Neutrophil (primary cell): ENCODE measurements around the gene SMIM28.
"Not testable (repeated sequence)": the region's sequence is repeated elsewhere in the genome, so short reads cannot be mapped to it uniquely, and the experiment has no call there.

Experiments
- H3K27ac ChIP-seq: fragments of 200-600 bp; sonication (generic); 2 replicates; pipeline ENCODE4 v1.5.1; 2016; ENCODE audit warnings: mild to moderate bottlenecking, moderate library complexity
- H3K27me3 ChIP-seq: fragments of 200-600 bp; sonication (generic); 2 replicates; pipeline ENCODE4 v1.6.0; 2016; ENCODE audit warnings: mild to moderate bottlenecking
- H3K36me3 ChIP-seq: fragments of 200-600 bp; sonication (generic); 2 replicates; pipeline ENCODE4 v1.5.1; 2017
- H3K4me1 ChIP-seq, 2 experiments: fragments of 200-600 bp in 1 of 2; sonication (generic) in 1 of 2; 1 replicate in 1 of 2; 2 replicates in 1 of 2; pipeline versions ENCODE4 v1.5.1 to v1.6.1; 2013 to 2016; ENCODE audit warnings: low read depth in 1 of 2, low read length in 1 of 2, mild to moderate bottlenecking in 1 of 2, moderate library complexity in 1 of 2; ENCODE audit not compliant: control insufficient read depth in 1 of 2, insufficient read depth in 1 of 2
- H3K4me3 ChIP-seq, 2 experiments: fragments of 200-600 bp in 1 of 2; sonication (generic) in 1 of 2; 1 replicate in 1 of 2; 2 replicates in 1 of 2; pipeline ENCODE4 v1.5.1; 2013 to 2016; ENCODE audit warnings: low read depth in 1 of 2, low read length in 1 of 2, mild to moderate bottlenecking in 1 of 2, moderate library complexity in 1 of 2
- H3K9me3 ChIP-seq: fragments of 200-600 bp; sonication (generic); 2 replicates; pipeline ENCODE4 v1.5.1; 2016
- TF ChIP-seq, protein P1 (sequence below): fragments of 200-600 bp; sonication (generic); IDR thresholded peaks from 2 replicates; pipeline ENCODE4 v1.5.1; 2016; ENCODE audit warnings: antibody characterized with exemption

SMIM28 gene

DNA sequence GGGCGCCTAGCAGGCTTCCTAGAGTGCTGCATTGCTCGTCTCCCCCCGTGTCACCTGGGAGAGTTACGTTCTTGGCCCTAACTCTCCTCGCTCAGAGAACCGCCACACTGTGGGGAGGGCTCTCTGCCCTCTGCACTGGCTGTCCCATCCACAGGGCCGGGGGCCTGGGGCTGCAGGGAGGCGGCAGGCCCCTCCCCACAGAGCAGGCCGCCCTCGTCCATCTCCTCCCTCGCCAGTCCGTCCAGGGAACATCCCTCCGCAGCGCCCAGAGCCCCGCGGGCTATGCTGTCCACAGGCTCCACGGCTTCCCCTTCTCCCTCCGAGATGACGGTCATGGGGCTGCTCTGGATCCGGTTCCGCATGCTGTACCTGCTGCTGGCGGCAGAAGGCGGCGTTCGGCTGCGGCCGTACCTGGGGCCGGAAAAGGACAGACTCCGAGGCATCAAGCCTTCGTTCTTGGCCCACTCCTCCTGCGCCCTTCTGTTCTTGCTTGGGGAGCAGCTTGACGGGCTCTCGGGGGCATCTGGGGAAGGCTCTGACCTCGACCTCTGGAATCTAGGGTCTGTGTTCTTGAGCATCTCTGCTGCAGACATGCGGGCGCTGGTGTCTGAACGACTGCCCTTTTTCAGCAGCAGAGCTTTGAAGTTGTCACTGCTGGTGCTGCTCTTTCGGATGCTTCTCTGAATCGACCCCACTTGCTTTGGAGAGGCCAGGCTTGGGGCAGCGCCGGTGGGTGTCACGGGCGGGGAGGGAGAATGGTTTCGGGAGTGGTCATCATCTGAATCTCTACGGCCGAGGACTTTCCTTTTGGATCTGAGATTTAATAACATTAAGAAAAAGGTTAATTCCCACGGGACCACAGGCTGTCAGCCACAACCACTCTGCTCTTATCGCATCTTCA lies 46.5 kb downstream of the SMIM28 start:
- Histone ChIP-seq H3K27me3 (no peaks in the 10 kb centered on the region), H3K4me1 (peaks cover 14 to 17% of the 10 kb centered on the region in 2 experiments), H3K36me3 (peaks cover 15% of the 10 kb centered on the region), H3K4me3 (no peak overlapping the region), H3K27ac (no peak overlapping the region), H3K9me3 (no peaks in the 10 kb centered on the region)
- TF ChIP-seq, protein P1, sequence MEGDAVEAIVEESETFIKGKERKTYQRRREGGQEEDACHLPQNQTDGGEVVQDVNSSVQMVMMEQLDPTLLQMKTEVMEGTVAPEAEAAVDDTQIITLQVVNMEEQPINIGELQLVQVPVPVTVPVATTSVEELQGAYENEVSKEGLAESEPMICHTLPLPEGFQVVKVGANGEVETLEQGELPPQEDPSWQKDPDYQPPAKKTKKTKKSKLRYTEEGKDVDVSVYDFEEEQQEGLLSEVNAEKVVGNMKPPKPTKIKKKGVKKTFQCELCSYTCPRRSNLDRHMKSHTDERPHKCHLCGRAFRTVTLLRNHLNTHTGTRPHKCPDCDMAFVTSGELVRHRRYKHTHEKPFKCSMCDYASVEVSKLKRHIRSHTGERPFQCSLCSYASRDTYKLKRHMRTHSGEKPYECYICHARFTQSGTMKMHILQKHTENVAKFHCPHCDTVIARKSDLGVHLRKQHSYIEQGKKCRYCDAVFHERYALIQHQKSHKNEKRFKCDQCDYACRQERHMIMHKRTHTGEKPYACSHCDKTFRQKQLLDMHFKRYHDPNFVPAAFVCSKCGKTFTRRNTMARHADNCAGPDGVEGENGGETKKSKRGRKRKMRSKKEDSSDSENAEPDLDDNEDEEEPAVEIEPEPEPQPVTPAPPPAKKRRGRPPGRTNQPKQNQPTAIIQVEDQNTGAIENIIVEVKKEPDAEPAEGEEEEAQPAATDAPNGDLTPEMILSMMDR: no peak

DNA sequence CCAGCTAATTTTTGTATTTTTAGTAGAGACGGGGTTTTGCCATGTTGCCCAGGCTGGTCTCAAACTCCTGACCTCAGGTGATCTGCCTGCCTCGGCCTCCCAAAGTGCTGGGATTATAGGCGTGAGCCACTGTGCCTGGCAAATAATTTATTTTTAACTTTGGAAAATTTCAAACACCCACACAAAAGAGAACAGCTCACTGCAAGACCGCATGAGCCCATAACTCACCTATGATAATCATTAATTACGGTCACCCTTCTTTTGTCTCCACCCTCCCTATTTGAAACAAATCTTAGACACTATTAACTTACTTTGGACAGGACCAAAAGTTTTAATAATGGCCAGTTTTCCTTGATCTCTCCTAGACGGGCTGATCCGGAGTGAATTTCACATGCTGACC lies 47.6 kb downstream of the SMIM28 start:
- peaks cover 14 to 17% of the 10 kb centered on the region in 2 experiments for H3K4me1 ChIP-seq
- not testable (repeated sequence) for H3K4me3 ChIP-seq, H3K27me3 ChIP-seq, H3K9me3 ChIP-seq, H3K36me3 ChIP-seq, H3K27ac ChIP-seq

DNA sequence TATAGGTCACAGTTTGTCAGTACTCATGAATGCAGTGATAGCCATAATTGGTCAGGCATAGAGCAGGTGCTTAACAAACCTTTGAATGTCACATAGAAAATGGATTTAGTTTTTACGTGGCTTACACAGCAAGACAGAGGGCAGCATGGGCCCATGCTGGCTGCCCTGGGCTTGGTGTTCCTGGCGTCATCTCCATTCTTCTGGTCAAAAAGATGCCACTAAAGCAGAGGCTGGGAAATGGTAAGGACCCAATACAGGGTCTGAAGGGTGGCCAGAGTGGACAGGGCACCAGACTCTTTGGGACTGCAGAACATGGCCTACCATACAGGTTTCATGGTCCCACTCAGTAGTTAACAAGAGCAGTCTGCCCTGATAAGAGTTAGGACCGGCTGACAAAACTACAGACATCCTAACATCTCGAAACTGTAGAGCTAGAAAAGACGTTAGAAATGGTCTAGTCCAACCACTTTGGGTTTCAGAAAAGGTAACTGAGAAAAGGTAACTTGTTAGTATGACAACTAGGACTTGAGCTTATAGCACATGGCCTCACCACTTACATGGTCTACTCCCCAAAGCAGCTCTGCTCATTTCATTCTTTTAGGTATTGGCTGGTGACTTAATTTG lies 48.9 kb downstream of the SMIM28 start:
- Histone ChIP-seq H3K36me3 (no peaks in the 10 kb centered on the region), H3K4me3 (no peak overlapping the region), H3K27me3 (no peaks in the 10 kb centered on the region), H3K9me3 (no peaks in the 10 kb centered on the region), H3K4me1 (peaks cover 26% of the 10 kb centered on the region in 2 experiments), H3K27ac (no peak overlapping the region)
- TF ChIP-seq, protein P1: no peak

DNA sequence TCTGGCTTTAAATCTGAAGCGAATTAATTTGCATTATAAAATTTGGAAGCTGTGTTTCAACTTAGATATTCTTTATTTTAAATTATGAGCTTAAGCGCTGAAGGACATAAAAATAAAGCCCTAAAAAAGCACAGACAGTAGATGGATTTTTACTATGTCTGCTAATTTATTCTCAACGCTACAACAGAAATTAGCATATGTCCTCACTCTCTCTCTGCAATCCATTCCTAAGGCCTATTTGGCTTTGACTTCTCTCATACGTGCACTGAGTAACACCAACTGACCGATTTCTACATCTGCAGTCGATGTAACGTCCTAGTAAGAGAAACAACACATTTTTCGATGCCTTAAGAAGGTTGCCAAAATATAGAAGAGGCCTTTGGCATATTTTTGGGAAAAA lies 50.0 kb downstream of the SMIM28 start:
- no peaks in the 10 kb centered on the region for H3K36me3 ChIP-seq
- no peaks in the 10 kb centered on the region for H3K9me3 ChIP-seq
- TF ChIP-seq, protein P1: no peak
- H3K4me1 ChIP-seq: peaks cover 26% of the 10 kb centered on the region in 2 experiments
- H3K27ac ChIP-seq: no peak overlapping the region
- no peaks in the 10 kb centered on the region for H3K27me3 ChIP-seq
- H3K4me3 ChIP-seq: no peak overlapping the region

DNA sequence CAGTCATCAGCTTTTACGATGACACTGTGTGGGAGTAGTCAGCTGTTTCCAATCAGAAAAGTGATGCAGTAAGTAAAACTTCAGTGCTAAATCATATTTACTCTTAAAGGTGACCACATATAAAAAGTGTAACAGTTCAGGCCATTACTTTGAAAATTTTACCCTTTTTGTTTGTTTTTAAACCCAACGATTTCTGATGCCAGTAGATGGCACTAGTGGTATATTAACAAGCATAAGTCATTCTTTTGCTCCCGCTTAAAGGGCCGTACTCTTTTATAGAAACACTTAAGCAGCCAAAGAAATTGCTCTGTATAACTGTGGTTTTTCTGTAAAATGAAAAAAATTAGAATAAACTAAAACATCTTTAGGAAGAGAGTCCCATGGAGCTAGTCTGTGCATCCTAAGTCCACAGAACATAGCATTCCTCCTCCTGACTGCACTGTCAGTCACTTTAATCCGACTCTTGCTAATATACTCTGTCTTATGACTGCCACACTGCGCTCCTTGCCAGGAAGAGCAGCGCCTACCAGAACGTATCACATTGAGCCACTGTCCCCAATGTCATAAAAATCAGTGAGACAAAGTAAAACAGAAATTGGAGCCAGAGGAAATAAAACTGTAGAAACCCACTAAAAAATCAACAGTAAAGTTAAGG lies 51.4 kb downstream of the SMIM28 start:
- TF ChIP-seq, protein P1: peak; percentile 38
- H3K9me3 ChIP-seq: no peaks in the 10 kb centered on the region
- no peak overlapping the region for H3K4me3 ChIP-seq
- H3K36me3 ChIP-seq: no peaks in the 10 kb centered on the region
- H3K27ac ChIP-seq: no peak overlapping the region
- H3K27me3 ChIP-seq: no peaks in the 10 kb centered on the region
- peaks cover 14 to 17% of the 10 kb centered on the region in 2 experiments for H3K4me1 ChIP-seq
